Ureter (tissue), 1 donor: ENCODE results near the gene TNNT2. TPM values are rescaled to one million over a fixed set of nuclear protein-coding genes. Genes with fewer than 3 reads are reported as not detected.

Experiments used
- DNase-seq: peaks from one replicate; pipeline ENCODE4 v3.0.0-alpha.2; 2020; ENCODE audit warnings: low spot score
- total RNA-seq: library from RNA; stranded (reverse); gene quantifications from one replicate; pipeline ENCODE4 v1.2.4, GENCODE V29; 2023
- donor health status: DM: yes; HTN: yes; CAD: no.

The TNNT2 gene
- total RNA-seq = 1.4 TPM

GRCh38 chr1:201377611-201378092 lies at the start of gene TNNT2:
Gene TNNT2, minus strand, starts transcription at chr1:201377680. Its CDS starts 4,426 bp downstream, at chr1:201373254.
- DNase-seq = no peak

GRCh38 chr1:201426479-201427310 lies 49.2 kb upstream of the TNNT2 start:
- no peak for DNase-seq

- DNase-seq = no peak
Observed at GRCh38 chr1:201424146-201424545, 46.7 kb upstream of the TNNT2 start.

DNA sequence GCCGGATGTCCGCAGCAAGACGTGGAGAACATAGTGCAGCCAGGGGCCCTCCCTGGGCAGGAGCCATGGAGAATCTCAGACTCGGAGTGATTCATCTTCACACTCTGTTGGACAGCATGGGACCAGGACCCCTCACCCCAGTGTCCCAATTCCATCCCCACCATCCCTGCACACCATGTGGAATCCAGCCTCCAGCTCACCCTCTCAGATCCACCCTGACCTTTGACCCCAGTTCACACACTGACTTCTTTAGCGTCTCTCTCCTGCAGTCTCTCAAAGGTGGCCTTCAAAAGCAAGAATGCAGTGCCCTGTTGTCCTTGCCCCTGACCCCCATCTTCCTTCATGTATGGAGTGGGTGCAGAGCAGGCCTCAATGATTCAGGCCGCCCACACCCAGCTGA lies 46.2 kb upstream of the TNNT2 start:
- DNase-seq = no peak

- no peak for DNase-seq
Observed at GRCh38 chr1:201422436-201423030, 45.1 kb upstream of the TNNT2 start.

DNA sequence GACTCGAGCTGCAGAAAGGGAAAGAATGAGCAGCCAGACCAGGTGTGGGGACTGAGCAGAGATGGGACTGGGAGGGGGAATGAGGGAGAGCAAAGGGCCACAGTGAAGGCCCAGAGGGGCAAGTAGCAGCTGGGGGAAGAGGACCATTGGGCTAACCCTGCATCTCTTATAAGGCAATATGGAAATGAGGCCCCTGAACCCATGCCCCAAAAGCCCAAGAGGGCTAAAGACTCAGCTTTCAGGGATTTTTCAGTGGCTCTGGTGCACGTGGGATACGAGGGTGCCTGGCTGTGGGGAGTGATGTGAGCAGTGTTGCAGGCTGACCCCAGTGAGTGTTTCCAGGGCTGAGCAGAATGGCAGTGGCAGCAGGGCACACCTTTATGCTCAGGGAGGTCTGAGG lies 44.5 kb upstream of the TNNT2 start:
- no peak for DNase-seq

GRCh38 chr1:201421041-201421440 lies 43.6 kb upstream of the TNNT2 start:
- no peak for DNase-seq

GRCh38 chr1:201420608-201421002 lies 43.1 kb upstream of the TNNT2 start:
- DNase-seq = no peak

- DNase-seq = no peak
Observed at GRCh38 chr1:201419746-201420607, 42.5 kb upstream of the TNNT2 start.

DNA sequence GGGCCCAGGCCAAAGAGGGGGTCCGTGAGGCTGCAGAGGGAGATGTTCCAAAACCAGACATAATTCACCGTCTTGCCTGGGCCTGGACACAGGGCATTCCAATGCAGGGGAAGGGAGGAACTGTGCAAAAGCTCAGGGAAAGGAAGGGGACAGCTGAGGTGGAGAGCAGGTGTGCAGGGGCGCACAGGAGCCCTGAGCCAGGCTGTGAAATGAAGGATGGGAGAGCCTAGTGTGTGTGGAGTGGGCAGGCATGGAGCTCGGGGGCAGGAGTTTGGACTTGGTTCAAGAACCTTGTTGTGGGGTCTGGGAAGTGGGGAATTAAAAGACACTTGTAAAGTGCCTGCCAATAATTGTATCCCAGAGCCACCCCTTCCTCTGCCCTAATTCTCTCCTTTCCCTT lies 41.8 kb upstream of the TNNT2 start:
- DNase-seq = no peak

DNA sequence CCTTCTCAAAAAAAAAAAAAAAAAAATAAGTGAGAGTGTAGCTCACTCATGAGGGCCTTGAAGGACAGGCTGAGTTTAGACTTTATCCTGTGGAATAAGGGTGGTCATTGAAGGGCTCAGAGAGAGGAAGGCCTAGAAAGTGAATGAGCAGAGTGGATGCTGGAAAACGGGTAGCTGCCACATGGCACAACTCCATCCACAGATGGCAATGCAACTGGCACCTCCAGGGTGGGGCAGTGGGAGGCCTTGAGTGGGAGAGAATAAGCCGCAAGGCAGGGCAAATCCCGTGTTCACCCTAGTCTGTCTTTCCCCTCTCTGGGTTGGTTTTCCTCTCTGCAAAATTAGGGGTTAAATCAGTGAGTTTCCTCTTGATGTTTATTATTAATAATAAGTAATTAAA lies 41.0 kb upstream of the TNNT2 start:
- no peak for DNase-seq

DNA sequence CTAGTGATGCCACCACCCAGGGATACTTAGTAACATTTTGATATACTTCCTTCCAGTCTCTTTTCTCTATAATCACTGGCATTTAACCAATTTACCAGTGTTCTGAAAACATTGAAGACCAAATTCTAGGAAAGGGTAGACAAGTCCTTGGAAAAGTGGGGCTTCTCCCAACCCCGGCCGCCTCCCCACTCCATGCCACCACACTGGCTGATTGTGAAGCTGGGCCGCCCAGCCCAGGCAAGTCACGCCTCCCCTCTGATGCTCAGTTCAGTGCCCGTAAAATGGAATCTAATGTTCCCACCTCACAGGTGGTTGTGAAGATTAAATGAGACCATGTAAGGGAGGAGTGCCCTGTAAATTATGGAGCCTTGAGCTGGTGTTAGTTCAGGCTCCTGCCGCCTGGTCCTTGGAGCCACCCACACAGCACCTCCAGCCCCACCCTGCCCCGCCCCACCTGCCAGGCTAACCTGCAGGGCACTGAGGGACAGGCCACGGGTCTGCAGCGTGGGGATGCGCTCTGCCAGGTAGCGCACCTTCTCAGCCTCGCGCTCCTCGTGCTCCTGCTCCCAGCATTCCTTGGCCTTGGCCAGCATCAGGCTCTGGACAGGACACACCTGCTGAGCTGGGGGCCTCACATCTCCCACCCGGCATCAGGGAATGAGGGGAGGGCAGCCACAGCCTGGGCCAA lies 36.7 kb upstream of the TNNT2 start:
- DNase-seq = no peak

DNA sequence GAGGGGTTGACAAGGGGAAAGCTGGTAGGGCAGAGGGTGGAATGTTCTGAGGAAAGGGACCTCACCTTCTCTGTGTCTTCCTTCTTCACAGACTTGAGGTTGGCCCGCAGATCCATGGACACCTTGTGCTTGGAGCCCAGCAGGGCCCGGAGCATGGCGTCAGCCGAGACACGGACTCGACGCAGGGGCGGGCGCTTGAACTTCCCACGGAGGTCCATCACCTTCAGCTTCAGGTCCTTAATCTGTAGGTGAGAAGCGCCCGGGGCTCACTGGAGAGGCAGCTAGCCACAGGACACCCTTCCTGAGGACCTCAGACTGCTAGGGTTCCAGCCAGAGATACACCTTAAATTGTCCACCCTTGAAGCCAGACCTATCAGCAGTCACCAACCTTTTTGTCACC lies 33.8 kb upstream of the TNNT2 start:
- DNase-seq = no peak

DNA sequence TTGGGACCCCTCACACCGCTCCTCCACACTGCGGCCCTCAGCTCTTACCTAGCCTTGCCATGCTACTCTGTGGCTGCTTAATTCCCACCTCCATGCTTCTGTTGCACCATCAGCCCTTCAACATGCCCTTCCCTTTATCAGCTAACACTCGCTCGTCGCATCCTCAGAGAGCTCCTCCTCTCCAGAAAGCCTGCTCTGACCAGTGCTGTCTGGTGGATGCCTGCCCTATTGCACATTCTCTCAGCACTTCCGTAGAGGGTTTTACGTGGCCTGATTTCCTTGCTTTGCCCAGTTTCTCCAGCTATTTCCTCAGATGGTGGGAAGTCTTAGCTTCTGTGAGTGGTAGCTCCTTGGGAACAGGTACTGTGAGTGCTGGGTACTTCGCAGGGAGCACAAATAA lies 32.0 kb upstream of the TNNT2 start:
- DNase-seq = no peak

DNA sequence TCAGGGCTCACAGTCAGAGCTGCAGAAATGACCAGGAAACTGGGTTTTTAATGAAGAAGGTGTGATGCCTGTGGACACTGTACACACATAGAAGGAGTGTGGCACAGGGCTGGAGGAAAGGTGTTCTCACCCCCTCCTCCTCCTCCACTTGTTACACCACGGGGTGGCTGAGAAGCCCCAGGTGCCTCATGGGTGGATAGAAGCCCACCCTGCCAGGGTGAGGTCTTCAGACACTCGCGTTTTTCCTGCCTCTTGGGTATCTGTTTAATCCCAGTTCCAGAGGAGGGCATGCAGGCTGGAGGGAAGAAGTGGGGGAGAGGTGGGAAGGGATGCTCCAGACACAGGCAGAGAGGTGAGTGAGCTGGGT lies 31.3 kb upstream of the TNNT2 start:
- no peak for DNase-seq

DNA sequence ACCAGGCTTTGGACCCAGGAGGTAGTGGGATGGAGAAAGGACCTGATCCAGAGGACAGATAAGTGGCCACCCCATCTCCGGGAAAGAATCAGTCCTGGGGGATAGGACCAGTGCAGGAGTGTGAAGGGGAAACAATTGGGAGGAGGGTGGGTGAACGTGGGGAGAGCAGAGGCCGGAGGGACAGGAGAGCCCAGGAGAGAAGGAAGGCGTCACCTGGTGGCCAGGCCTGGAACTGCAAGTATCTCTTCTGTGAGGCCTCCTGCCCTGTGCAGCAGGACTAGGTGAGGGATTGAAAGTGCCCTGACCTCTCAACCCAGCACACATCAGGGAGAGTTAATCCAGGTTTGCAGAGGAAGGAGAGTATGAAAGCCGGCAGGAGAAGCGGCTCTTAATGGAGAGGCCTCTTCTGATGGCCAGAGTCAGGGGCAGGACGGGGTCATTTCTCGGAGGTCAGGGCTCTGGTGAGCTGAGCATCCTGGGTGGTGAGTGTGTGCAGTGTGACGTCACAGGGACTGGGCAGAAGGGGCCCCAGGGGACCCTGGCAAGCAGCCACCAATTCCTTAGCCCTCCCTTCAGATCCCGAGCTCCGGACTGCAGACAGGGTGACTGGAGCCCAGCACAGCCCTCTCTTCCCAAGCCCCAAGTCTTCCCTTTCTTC lies 30.8 kb upstream of the TNNT2 start:
- DNase-seq = peak; percentile 87

- peak; percentile 79 for DNase-seq
Observed at GRCh38 chr1:201406831-201407406, 29.4 kb upstream of the TNNT2 start.

- DNase-seq = peak; percentile 76
Observed at GRCh38 chr1:201405484-201405831, 28.0 kb upstream of the TNNT2 start.

DNA sequence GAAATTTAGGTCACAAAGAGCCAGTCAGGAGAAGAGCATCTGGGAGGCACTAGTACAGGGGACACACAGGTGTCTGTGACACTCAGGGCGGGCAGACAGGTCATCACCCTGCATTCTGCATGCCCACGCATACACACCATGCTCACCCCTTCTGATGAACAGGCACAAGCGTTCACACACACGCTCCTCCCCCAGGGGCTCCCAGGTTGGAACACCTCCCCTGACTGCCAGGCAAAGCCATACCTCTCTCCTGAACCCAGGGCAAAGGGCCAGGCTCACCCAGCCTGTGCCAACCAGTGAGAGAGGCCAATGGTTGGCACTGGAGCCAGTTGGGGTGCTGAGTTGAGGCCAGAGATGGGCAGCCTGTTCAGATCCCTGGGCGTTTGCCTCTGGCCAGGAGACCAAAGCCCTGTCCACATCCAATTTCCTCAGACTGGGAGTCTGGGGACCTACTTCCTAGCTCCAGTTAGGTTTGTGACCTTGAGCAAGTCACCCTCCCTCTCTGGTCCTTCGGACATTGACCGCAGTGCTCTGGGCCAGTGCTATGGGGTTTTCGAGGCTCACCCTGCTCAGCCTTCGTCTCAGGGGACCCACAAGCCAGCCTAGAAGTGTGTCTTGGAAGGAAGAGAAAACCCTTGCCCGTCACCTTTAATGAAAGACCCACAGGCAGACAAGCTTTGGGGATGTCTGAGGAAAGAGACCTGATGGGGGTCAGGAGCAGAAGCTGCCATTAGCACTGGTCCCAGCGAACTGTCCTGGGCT lies 27.4 kb upstream of the TNNT2 start:
- DNase-seq = no peak

- DNase-seq = no peak
Observed at GRCh38 chr1:201404055-201404454, 26.6 kb upstream of the TNNT2 start.
